Neutrophil (primary cell): ENCODE measurements around the gene TUBB2B.

Experiments
- H3K27ac ChIP-seq: fragments of 200-600 bp; sonication (generic); 2 replicates; pipeline ENCODE4 v1.5.1; 2016; ENCODE audit warnings: mild to moderate bottlenecking, moderate library complexity
- H3K27me3 ChIP-seq: fragments of 200-600 bp; sonication (generic); 2 replicates; pipeline ENCODE4 v1.6.0; 2016; ENCODE audit warnings: mild to moderate bottlenecking
- H3K36me3 ChIP-seq: fragments of 200-600 bp; sonication (generic); 2 replicates; pipeline ENCODE4 v1.5.1; 2017
- H3K4me1 ChIP-seq, 2 experiments: fragments of 200-600 bp in 1 of 2; sonication (generic) in 1 of 2; 1 replicate in 1 of 2; 2 replicates in 1 of 2; pipeline versions ENCODE4 v1.5.1 to v1.6.1; 2013 to 2016; ENCODE audit warnings: low read depth in 1 of 2, low read length in 1 of 2, mild to moderate bottlenecking in 1 of 2, moderate library complexity in 1 of 2; ENCODE audit not compliant: control insufficient read depth in 1 of 2, insufficient read depth in 1 of 2
- H3K4me3 ChIP-seq, 2 experiments: fragments of 200-600 bp in 1 of 2; sonication (generic) in 1 of 2; 1 replicate in 1 of 2; 2 replicates in 1 of 2; pipeline ENCODE4 v1.5.1; 2013 to 2016; ENCODE audit warnings: low read depth in 1 of 2, low read length in 1 of 2, mild to moderate bottlenecking in 1 of 2, moderate library complexity in 1 of 2
- H3K9me3 ChIP-seq: fragments of 200-600 bp; sonication (generic); 2 replicates; pipeline ENCODE4 v1.5.1; 2016
- TF ChIP-seq, protein P1 (sequence below): fragments of 200-600 bp; sonication (generic); IDR thresholded peaks from 2 replicates; pipeline ENCODE4 v1.5.1; 2016; ENCODE audit warnings: antibody characterized with exemption

TUBB2B gene

DNA sequence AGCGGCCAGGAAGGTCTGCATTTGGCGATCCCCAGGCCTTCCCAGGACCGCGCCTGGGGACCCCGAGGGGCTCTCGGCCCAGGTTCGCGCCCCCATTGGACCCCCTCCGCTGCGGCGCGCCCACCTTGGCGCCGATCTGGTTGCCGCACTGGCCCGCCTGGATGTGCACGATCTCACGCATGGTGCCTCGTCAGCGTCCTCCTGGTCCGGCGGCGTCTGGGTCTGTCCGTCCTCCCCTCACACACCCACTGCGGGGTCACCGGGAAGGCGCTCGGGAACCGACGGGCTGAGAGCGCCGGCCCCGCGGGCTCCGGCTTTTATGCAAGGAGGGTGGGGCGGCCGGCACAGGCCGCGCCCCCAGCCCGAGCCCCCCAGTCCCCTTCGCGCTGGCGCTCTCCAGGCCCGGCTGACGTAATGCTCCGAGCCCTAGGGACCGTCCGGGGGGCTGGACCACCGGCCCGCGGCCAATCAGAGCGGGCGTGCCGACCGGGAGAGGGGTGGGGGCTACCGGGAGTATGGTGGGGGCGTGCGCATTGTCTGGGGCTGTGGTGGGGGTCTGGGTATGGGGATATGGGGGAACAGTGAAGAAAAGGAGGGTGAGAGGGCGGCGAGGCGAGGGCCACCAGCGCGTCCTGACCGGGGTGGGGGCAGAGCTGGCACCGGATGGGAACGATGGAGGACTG is at the start of gene TUBB2B:
Gene TUBB2B, minus strand, starts transcription at position 291 of the 683 bp plus-strand sequence. Its CDS starts 110 bp downstream, at position 181.
- peaks cover 92% of the 10 kb centered on the region for H3K27me3 ChIP-seq

DNA sequence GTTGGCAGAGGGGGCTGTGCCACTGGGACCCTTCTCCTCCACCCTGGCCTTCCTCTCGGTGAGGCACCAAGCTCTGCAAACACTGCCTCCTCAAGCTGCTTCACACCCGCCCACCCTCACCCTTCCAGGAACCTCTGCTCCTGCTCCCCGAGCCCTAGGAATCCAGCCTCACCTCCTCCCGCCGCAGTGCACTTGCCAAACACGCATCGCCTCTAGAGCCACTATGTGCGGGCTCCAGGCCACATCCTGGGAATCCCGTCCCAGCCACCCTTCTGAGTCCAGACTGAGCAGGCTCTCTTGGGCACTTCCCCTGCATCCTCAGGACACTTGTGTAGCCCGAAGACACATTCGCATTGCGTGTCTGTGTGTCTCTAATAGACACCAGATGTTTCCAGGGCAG is 49.8 kb upstream of the TUBB2B start:
- Histone ChIP-seq H3K4me1 (no peaks in the 10 kb centered on the region), H3K27ac (no peak overlapping the region), H3K36me3 (no peaks in the 10 kb centered on the region), H3K9me3 (no peaks in the 10 kb centered on the region), H3K27me3 (no peaks in the 10 kb centered on the region), H3K4me3 (no peak overlapping the region)
- TF ChIP-seq, protein P1, sequence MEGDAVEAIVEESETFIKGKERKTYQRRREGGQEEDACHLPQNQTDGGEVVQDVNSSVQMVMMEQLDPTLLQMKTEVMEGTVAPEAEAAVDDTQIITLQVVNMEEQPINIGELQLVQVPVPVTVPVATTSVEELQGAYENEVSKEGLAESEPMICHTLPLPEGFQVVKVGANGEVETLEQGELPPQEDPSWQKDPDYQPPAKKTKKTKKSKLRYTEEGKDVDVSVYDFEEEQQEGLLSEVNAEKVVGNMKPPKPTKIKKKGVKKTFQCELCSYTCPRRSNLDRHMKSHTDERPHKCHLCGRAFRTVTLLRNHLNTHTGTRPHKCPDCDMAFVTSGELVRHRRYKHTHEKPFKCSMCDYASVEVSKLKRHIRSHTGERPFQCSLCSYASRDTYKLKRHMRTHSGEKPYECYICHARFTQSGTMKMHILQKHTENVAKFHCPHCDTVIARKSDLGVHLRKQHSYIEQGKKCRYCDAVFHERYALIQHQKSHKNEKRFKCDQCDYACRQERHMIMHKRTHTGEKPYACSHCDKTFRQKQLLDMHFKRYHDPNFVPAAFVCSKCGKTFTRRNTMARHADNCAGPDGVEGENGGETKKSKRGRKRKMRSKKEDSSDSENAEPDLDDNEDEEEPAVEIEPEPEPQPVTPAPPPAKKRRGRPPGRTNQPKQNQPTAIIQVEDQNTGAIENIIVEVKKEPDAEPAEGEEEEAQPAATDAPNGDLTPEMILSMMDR: no peak

More for the DNA sequence above, at the start of gene TUBB2B:
- Histone ChIP-seq H3K36me3 (no peaks in the 10 kb centered on the region), H3K9me3 (no peaks in the 10 kb centered on the region), H3K4me3 (peak within 1 kb of the TSS in 1 of 2 experiments; percentile 7), H3K27ac (no peak within 1 kb of the TSS), H3K4me1 (peaks cover 32 to 51% of the 10 kb centered on the region in 2 experiments)
- TF ChIP-seq, protein P1: no peak

DNA sequence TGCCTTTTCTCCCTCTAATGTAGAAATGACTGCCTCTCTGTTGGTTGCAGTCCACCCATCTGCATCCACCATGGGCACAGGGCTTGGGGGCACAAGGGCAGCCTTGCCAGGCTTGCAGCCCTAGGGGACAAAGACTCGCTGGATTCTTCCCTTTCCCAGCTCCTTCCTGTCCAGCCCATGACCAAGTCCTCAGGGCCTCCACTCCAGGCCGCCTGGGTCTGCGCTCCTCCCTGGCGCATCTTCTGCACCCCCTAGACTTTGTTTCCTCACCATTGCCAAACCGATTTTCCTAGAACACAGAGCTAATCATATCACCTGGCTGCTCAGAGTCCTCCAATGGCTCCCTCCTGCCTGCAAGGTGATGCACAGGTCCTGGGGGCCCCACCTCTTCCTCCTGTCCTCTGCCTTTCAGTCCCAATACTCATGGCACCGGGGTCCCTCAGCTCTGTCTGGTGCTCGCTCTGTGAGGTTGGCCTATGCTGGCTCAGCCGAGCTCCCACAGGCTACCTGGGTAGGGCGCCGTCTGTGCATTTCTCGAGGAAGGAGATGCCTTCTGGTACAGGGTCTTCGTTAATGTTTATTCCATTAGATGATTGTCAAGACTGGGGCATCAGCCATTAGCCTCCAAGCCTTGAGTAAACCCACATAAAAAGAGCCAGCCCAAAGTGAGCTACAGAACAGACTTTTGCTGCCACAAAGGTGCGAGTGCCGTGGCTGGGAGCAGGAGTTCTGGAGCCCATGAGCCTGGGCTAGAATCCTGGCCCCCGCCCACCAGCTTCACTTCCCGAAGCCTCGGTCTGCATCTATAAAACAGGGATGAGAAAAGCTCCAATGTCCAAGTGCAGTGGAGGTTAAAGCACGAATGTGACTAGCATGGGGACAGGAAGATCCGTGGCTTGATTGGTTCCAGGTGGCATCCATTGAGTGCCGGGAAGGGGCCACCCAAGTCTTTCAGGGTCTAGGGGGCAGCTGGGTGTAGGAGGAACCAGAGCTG is 49.0 kb upstream of the TUBB2B start:
- Histone ChIP-seq H3K36me3 (no peaks in the 10 kb centered on the region), H3K9me3 (no peaks in the 10 kb centered on the region), H3K27me3 (no peaks in the 10 kb centered on the region), H3K4me3 (no peak overlapping the region), H3K4me1 (no peaks in the 10 kb centered on the region), H3K27ac (no peak overlapping the region)
- TF ChIP-seq, protein P1: no peak

DNA sequence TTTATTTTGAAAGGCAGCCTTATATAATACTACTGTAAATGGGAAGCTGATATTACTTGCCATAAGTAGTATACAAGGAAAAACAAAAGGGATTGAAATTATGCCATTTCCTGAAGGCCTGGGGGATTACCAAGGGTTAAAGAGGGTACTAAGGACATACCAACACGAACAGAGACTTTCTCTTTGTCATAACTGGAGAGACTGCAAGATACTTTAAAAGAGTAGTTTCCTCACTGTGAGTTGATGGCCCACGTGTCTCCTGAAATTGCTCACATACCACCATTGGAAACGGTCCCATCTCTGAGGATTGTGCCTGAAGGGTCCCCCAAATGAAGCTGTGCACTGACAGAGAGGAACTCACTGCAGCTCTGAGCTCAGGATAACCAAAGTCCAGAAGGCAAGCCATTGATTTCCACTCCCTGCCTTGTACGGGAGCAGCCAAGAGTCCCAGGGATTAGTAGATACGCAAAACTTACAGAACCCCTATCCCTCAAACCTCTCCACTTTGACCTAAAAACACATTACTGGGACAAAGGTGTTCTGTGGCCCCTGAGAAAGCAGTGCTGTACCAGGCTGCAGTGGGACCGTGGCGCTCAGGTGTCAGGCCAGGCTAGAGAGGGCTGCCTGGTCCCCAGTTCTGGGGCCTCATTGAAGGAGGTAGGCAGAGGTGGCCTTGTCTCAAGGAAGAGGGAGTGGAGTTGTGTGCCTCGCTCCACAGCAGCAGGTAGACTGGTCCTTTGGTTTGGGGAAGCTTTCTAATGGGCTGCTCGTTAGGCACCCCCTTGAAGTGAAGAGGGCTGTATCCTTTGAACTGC is 46.5 kb upstream of the TUBB2B start:
- Histone ChIP-seq H3K4me3 (no peak overlapping the region), H3K9me3 (no peaks in the 10 kb centered on the region), H3K4me1 (peaks cover 4 to 11% of the 10 kb centered on the region in 2 experiments), H3K36me3 (no peaks in the 10 kb centered on the region), H3K27ac (no peak overlapping the region), H3K27me3 (no peaks in the 10 kb centered on the region)
- TF ChIP-seq, protein P1: no peak

DNA sequence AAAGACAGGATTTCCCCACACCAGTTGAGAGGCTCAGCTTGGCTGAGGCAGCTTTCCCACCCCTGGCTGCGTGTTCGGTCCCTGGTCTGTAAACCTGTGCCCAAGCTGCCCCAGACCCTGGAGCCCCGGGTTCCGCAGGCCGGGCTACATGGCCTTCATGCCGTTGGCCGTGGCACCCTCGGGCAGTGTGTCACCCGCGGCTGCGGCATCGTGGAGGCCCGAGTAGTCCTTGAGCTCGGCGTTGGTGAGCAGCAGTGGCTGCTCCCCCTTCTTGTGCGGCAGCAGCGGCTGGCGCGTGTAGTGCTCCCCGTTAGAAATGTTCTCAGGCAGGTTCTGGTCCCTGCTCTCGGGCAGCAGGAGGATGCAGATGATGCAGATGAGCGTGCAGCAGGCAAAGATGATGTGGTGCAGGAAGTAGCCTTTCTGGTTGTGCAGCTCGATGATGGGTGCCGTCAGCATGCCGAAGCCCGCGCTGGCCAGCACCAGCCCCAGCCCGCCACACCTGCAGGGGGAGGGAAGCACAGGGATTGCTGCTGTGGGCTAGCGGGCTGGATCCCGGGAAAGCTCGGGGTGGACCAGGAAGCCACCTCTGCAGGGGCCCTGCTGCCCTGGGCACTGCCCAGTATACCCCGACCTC is 45.6 kb upstream of the TUBB2B start:
- Histone ChIP-seq H3K27me3 (no peaks in the 10 kb centered on the region), H3K27ac (no peak overlapping the region), H3K36me3 (no peaks in the 10 kb centered on the region), H3K4me1 (peaks cover 4 to 11% of the 10 kb centered on the region in 2 experiments), H3K9me3 (no peaks in the 10 kb centered on the region), H3K4me3 (no peak overlapping the region)
- TF ChIP-seq, protein P1: no peak
